PC-9 (cell line): ENCODE results near the gene PLA2G2C.

Experiments
- CTCF ChIP-seq: fragments of 200-600 bp; sonication (generic); conservative IDR thresholded peaks from 2 replicates; pipeline ENCODE4 v1.6.1; 2017; ENCODE audit warnings: mixed run types, antibody characterized with exemption, mild to moderate bottlenecking, moderate library complexity
- EZH2 ChIP-seq: fragments of 200-600 bp; sonication (generic); IDR thresholded peaks from 2 replicates; pipeline ENCODE4 v1.8.0; 2017; ENCODE audit warnings: antibody characterized with exemption, low read depth

GRCh38 chr1:20195462-20195780 is 9.1 kb upstream of the PLA2G2C start:
- TF ChIP-seq CTCF (peak; percentile 28; the same call in 1 of the 2 replicates), EZH2 (no peak)
